Keratinocyte (primary cell): ENCODE measurements around the gene HS6ST3. TPM values are rescaled to one million over a fixed set of nuclear protein-coding genes. Genes with fewer than 3 reads are reported as not detected.
"Not testable (repeated sequence)": the region's sequence is repeated elsewhere in the genome, so short reads cannot be mapped to it uniquely, and the experiment has no call there.

ENCODE experiments used
- DNase-seq: peaks from one replicate; pipeline ENCODE4 v3.0.0-alpha.2; 2011; ENCODE audit warnings: low read depth, missing footprints, low spot score
- FAIRE-seq: peaks from 2 replicates; lab custom pipeline; 2011; peaks lifted over from hg19 to GRCh38; lab: Jason Lieb, UNC
- H2AFZ ChIP-seq: 2 replicates; pipeline ENCODE4 v1.6.0; 2012; ENCODE audit warnings: low read length, control low read depth, inconsistent platforms; ENCODE audit not compliant: control insufficient read depth
- H3K27ac ChIP-seq: 2 replicates; pipeline ENCODE4 v1.5.1; 2011; ENCODE audit warnings: low read length; ENCODE audit not compliant: control insufficient read depth, insufficient read depth
- H3K27me3 ChIP-seq: 3 replicates; pipeline ENCODE4 v1.6.0; 2011; ENCODE audit warnings: low read length; ENCODE audit not compliant: control insufficient read depth, insufficient read depth; ENCODE audit errors: extremely low read depth
- H3K36me3 ChIP-seq, 2 experiments: 2 replicates in 1 of 2; 3 replicates in 1 of 2; pipeline ENCODE4 v1.5.1; 2011; ENCODE audit warnings: low read length in 2 of 2, mild to moderate bottlenecking in 1 of 2; ENCODE audit not compliant: control insufficient read depth in 2 of 2, insufficient read depth in 2 of 2; ENCODE audit errors: extremely low read depth in 1 of 2
- H3K4me1 ChIP-seq: 3 replicates; pipeline ENCODE4 v1.5.1; 2011; ENCODE audit warnings: low read length; ENCODE audit not compliant: control insufficient read depth, insufficient read depth; ENCODE audit errors: extremely low read depth
- H3K4me2 ChIP-seq: 3 replicates; pipeline ENCODE4 v1.6.0; 2011; ENCODE audit warnings: low read depth, low read length; ENCODE audit not compliant: control insufficient read depth, insufficient read depth; ENCODE audit errors: extremely low read depth
- H3K4me3 ChIP-seq, 3 experiments: fragments of 200-600 bp in 1 of 3; sonication (generic) in 1 of 3; 2 replicates in 2 of 3; 3 replicates in 1 of 3; pipeline ENCODE4 v1.5.1; 2011 to 2016; ENCODE audit warnings: low read length in 3 of 3, mild to moderate bottlenecking in 3 of 3, control low read depth in 2 of 3, inconsistent platforms in 1 of 3, low read depth in 1 of 3, mixed read lengths in 1 of 3, mixed run types in 1 of 3, moderate library complexity in 1 of 3; ENCODE audit not compliant: control insufficient read depth in 2 of 3, insufficient read depth in 2 of 3; ENCODE audit errors: extremely low read depth in 1 of 3
- H3K79me2 ChIP-seq: 2 replicates; pipeline ENCODE4 v1.6.0; 2012; ENCODE audit warnings: low read length; ENCODE audit not compliant: control insufficient read depth, insufficient read depth
- H3K9ac ChIP-seq: 3 replicates; pipeline ENCODE4 v1.6.0; 2011; ENCODE audit warnings: low read length; ENCODE audit not compliant: control insufficient read depth, insufficient read depth; ENCODE audit errors: extremely low read depth
- H3K9me1 ChIP-seq: 3 replicates; pipeline ENCODE4 v1.6.0; 2011; ENCODE audit warnings: low read length; ENCODE audit not compliant: control insufficient read depth, insufficient read depth; ENCODE audit errors: extremely low read depth
- H3K9me3 ChIP-seq: 2 replicates; pipeline ENCODE4 v1.5.1; 2012; ENCODE audit warnings: low read depth, low read length; ENCODE audit not compliant: control insufficient read depth
- H4K20me1 ChIP-seq: 3 replicates; pipeline ENCODE4 v1.6.0; 2011; ENCODE audit warnings: low read length; ENCODE audit not compliant: control insufficient read depth, insufficient read depth; ENCODE audit errors: extremely low read depth
- EZH2 ChIP-seq: IDR thresholded peaks from one replicate; pipeline ENCODE4 v1.6.1; 2012; ENCODE audit warnings: inconsistent platforms, mild to moderate bottlenecking, low read length, moderate library complexity
- dilution Hi-C: fragments of 300-500 bp; cut with MboI; formaldehyde crosslinking; loops from one replicate; pipeline ENCODE4 v1.7.0; 2020; ENCODE audit warnings: low sequenced_read_pairs; ENCODE audit not compliant: extremely low pct_ligation_motif_present
- polyA plus RNA-seq, 5 experiments: library from polyadenylated mRNA; depleted of rRNA in 3 of 5; stranded (reverse) in 3 of 5; stranded (forward) in 1 of 5; unstranded in 1 of 5; fragments of >200 nt; gene quantifications; 1 replicate in 1 of 5; 2 replicates in 3 of 5; 3 replicates in 1 of 5; pipeline versions ENCODE4 v1.2.1 to v1.2.3, GENCODE V29; 2011 to 2012; ENCODE audit warnings: missing spikeins in 2 of 5, low read depth in 1 of 5, low replicate concordance in 1 of 5
- TF ChIP-seq, protein P1 (sequence below), 3 experiments: IDR thresholded peaks in 1 of 3; conservative IDR thresholded peaks in 1 of 3; optimal IDR thresholded peaks in 1 of 3; 2 replicates in 2 of 3; 3 replicates in 1 of 3; pipeline versions ENCODE3 to v1.5.1; 2011; ENCODE audit warnings: low read length in 3 of 3, mild to moderate bottlenecking in 3 of 3, moderate library complexity in 2 of 3, control low read depth in 1 of 3, inconsistent platforms in 1 of 3; ENCODE audit not compliant: insufficient read depth in 2 of 3; ENCODE audit errors: extremely low read depth in 1 of 3

The HS6ST3 gene
- polyA plus RNA-seq, 1 donor (not counting 4 experiments of a cell fraction or from before 2014, with no cell fraction given), result 0.03 TPM

DNA sequence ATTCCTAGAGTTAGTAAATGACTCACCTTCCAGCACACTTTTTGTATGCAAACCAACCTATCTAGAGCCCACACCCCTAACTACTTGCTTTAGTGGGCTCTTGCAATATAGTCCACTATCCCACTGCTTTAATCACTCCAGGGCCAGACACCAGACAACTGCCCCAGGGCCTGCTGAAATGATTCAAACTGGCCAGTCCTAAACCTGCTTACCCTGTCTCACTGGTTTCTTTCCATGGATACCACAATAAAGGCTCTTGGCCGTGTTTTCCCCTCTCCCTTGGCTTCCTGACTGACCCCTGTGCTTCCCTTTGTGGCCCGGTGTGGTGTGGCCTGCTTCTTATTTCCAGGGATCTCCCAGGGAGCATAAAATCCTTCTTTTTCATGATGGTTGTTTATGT is 14.6 kb downstream of the HS6ST3 start:
- H3K4me2 ChIP-seq, result no peak overlapping the region
- H3K27me3 ChIP-seq, result no peaks in the 10 kb centered on the region
- no peak overlapping the region for H2AFZ ChIP-seq
- no peaks in the 10 kb centered on the region for H3K9me1 ChIP-seq
- dilution Hi-C loops, result no loop called here
- no peaks in the 10 kb centered on the region for H3K4me1 ChIP-seq
- no peaks in the 10 kb centered on the region for H3K36me3 ChIP-seq
- TF ChIP-seq, protein P1, sequence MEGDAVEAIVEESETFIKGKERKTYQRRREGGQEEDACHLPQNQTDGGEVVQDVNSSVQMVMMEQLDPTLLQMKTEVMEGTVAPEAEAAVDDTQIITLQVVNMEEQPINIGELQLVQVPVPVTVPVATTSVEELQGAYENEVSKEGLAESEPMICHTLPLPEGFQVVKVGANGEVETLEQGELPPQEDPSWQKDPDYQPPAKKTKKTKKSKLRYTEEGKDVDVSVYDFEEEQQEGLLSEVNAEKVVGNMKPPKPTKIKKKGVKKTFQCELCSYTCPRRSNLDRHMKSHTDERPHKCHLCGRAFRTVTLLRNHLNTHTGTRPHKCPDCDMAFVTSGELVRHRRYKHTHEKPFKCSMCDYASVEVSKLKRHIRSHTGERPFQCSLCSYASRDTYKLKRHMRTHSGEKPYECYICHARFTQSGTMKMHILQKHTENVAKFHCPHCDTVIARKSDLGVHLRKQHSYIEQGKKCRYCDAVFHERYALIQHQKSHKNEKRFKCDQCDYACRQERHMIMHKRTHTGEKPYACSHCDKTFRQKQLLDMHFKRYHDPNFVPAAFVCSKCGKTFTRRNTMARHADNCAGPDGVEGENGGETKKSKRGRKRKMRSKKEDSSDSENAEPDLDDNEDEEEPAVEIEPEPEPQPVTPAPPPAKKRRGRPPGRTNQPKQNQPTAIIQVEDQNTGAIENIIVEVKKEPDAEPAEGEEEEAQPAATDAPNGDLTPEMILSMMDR (optimal IDR thresholded peaks at IDR 0.05 in 1 of 3, IDR thresholded peaks at IDR 0.05 in 1 of 3, conservative IDR thresholded peaks at IDR 0.05 in 1 of 3; ENCODE audit: extremely low read depth in 1 of 3, insufficient read depth in 2 of 3, low read length in 3 of 3), result no peak
- no peak for TF ChIP-seq EZH2
- no peak overlapping the region for H3K27ac ChIP-seq
- no peak overlapping the region for H3K4me3 ChIP-seq
- H3K9ac ChIP-seq, result no peak overlapping the region
- no peaks in the 10 kb centered on the region for H4K20me1 ChIP-seq
- FAIRE-seq (no peak), DNase-seq (no peak)
- no peaks in the 10 kb centered on the region for H3K9me3 ChIP-seq
- no peaks in the 10 kb centered on the region for H3K79me2 ChIP-seq

DNA sequence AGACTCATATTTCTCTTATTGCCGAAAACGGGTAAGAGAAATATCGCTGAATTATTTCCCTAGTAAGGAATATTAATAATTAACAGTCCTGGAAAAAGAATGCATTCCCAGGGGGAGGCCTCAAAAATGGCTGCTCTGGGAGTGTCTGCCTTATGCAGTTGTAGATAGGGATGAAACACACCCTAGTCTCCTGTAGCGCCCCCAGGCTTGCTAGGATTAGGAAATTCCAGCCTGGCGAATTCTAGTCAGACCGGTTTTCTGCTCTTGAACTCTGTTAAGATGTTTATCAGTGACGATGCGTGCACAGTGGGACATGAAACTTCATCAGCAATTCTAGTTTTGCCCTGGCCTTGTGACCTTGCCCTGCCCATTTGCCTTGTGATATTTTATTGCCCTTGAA is 18.2 kb downstream of the HS6ST3 start:
- H4K20me1 ChIP-seq, H2AFZ ChIP-seq, DNase-seq, H3K27me3 ChIP-seq, H3K4me2 ChIP-seq, H3K9me1 ChIP-seq, FAIRE-seq, H3K79me2 ChIP-seq, H3K27ac ChIP-seq, H3K9me3 ChIP-seq, H3K4me1 ChIP-seq, H3K9ac ChIP-seq, H3K4me3 ChIP-seq, dilution Hi-C loops, H3K36me3 ChIP-seq: not testable (repeated sequence)

DNA sequence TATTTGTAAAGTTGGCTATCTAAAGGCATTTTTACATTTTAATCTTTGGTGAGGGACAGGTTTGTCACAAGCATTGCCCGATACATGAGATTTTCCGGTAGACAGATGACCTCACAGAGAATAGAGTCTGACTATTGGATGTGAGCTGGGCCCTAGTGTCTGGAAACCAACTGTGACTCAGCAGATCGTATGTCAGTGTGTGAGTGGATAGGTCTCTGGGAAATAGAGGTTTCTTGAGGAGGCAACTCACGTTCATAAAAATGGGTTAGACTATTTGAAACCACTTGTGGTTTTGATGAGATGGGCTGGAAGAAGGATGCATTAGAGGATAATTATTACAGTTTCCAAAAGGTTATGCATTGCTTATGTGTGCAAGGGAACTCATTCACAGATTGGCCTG is 19.2 kb downstream of the HS6ST3 start:
- no peak for DNase-seq
- H3K4me3 ChIP-seq, result no peak overlapping the region
- H3K9me3 ChIP-seq, result no peaks in the 10 kb centered on the region
- H3K9me1 ChIP-seq, result no peaks in the 10 kb centered on the region
- H4K20me1 ChIP-seq, result no peaks in the 10 kb centered on the region
- TF ChIP-seq, protein P1 (optimal IDR thresholded peaks at IDR 0.05 in 1 of 3, IDR thresholded peaks at IDR 0.05 in 1 of 3, conservative IDR thresholded peaks at IDR 0.05 in 1 of 3; ENCODE audit: extremely low read depth in 1 of 3, insufficient read depth in 2 of 3, low read length in 3 of 3), result no peak
- TF ChIP-seq EZH2, result no peak
- no peak overlapping the region for H3K27ac ChIP-seq
- no peak overlapping the region for H3K4me2 ChIP-seq
- no peak overlapping the region for H2AFZ ChIP-seq
- H3K9ac ChIP-seq, result no peak overlapping the region
- FAIRE-seq, result no peak
- no peaks in the 10 kb centered on the region for H3K36me3 ChIP-seq
- dilution Hi-C loops, result no loop called here
- H3K79me2 ChIP-seq, result no peaks in the 10 kb centered on the region
- no peaks in the 10 kb centered on the region for H3K4me1 ChIP-seq
- H3K27me3 ChIP-seq, result no peaks in the 10 kb centered on the region
